Measurements from ENCODE around the gene ADAMTS20. TPM values are rescaled to one million over a fixed set of nuclear protein-coding genes. Genes with fewer than 3 reads are reported as not detected.
"Not testable (repeated sequence)": the region's sequence is repeated elsewhere in the genome, so short reads cannot be mapped to it uniquely, and the experiment has no call there.

ADAMTS20 gene
- total and polyA plus RNA-seq, 7 donors = not detected

DNA sequence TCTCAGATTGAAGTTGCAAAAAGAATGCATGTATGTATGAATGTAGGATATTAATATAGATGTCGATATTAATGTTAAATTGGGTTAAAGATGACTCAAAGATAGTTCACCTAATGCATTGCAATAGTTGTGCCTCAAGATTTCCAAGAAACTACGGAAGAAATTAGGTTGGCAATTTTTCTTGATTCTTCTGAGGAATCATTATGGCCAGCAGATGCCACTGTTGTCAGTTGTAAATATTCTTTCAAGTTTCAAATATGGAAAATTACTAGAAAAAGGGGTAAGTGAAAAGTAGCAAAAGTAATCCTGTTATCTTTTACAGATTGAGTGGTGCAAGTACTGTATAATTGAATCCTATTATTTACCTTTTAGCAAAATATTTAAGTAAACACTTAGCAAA, 202.1 kb downstream of the ADAMTS20 start:
- H3K4me3 ChIP-seq = no peak overlapping the region
- TF ChIP-seq POLR2AphosphoS5 (IDR thresholded peaks at IDR 0.05) (no peak), POLR2A (IDR thresholded peaks at IDR 0.05) (no peak), EP300 (IDR thresholded peaks at IDR 0.05) (no peak)
- TF ChIP-seq, protein P1, sequence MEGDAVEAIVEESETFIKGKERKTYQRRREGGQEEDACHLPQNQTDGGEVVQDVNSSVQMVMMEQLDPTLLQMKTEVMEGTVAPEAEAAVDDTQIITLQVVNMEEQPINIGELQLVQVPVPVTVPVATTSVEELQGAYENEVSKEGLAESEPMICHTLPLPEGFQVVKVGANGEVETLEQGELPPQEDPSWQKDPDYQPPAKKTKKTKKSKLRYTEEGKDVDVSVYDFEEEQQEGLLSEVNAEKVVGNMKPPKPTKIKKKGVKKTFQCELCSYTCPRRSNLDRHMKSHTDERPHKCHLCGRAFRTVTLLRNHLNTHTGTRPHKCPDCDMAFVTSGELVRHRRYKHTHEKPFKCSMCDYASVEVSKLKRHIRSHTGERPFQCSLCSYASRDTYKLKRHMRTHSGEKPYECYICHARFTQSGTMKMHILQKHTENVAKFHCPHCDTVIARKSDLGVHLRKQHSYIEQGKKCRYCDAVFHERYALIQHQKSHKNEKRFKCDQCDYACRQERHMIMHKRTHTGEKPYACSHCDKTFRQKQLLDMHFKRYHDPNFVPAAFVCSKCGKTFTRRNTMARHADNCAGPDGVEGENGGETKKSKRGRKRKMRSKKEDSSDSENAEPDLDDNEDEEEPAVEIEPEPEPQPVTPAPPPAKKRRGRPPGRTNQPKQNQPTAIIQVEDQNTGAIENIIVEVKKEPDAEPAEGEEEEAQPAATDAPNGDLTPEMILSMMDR (IDR thresholded peaks at IDR 0.05) = no peak
- DNase-seq = no peak

DNA sequence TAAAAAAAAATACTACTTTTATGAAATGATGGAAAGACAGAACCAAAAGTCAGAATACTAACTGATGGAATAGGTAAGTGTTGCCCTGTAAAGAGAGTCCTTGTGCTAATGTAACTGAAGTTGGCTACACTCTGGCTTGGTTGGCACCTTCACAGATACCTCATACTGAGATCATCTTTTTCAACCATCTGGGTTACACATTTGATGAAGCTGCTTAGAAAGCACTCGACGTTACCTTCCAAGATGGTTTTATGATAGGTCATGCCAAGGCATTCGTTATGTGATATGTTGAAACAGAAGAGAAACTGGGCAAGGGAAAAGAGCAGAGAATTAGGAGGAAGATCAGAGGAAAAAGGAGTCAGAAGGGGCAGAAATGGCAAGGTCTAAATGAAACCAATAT, 203.8 kb downstream of the ADAMTS20 start:
- Histone ChIP-seq H3K4me3 (no peak overlapping the region), H3K36me3 (no peaks in the 10 kb centered on the region), H3K9me3 (peaks cover 0 to 9% (median 0%) of the 10 kb centered on the region in 4 donors), H3K27me3 (no peaks in the 10 kb centered on the region), H3K27ac (no peak overlapping the region), H3K4me1 (no peaks in the 10 kb centered on the region)
- WGBS, 2 donors = 75 to 86% methylated on average over 3 of the region's 3 CpGs
- DNase-seq = no peak
- intact Hi-C loops (cut with DNase I) = no loop called here
- TF ChIP-seq, protein P1 (IDR thresholded peaks at IDR 0.05) = no peak
- TF ChIP-seq POLR2A (IDR thresholded peaks at IDR 0.05) (no peak), POLR2AphosphoS5 (IDR thresholded peaks at IDR 0.05) (no peak), EP300 (IDR thresholded peaks at IDR 0.05) (no peak)

More for the DNA sequence above, 202.1 kb downstream of the ADAMTS20 start:
- H3K36me3 ChIP-seq = no peaks in the 10 kb centered on the region
- H3K9me3 ChIP-seq = no peaks in the 10 kb centered on the region
- H3K27ac ChIP-seq = no peak overlapping the region
- WGBS, 2 donors = 67 to 77% methylated on average over 2 of the region's 2 CpGs
- H3K27me3 ChIP-seq = no peaks in the 10 kb centered on the region
- intact Hi-C loops (cut with DNase I) = no loop called here
- no peaks in the 10 kb centered on the region for H3K4me1 ChIP-seq

DNA sequence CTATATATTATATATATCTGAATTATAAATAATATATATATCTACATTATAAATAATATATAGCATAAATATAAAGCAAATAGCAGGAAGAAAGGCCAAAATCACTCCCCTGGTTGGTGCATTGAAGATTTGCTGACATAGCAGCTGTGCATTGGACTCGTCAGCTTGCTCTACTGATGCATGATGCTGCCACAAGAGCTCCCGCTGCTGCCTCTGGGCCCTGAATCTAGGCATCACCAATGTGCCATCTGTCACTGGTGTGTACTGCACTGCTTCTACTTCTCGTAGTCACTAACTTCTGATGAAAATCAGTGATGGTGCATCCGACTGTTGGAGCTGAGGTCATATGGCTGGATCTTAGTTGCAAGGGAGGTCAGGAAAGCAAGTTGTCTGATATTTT, 205.0 kb downstream of the ADAMTS20 start:
- Histone ChIP-seq H3K27ac (no peak overlapping the region), H3K27me3 (no peaks in the 10 kb centered on the region), H3K36me3 (no peaks in the 10 kb centered on the region), H3K4me3 (no peak overlapping the region), H3K9me3 (peaks cover 0 to 9% (median 0%) of the 10 kb centered on the region in 4 donors), H3K4me1 (no peaks in the 10 kb centered on the region)
- TF ChIP-seq POLR2A (IDR thresholded peaks at IDR 0.05) (no peak), POLR2AphosphoS5 (IDR thresholded peaks at IDR 0.05) (no peak), EP300 (IDR thresholded peaks at IDR 0.05) (no peak)
- TF ChIP-seq, protein P1 (IDR thresholded peaks at IDR 0.05) = no peak
- 89 to 94% methylated on average over 4 of the region's 4 CpGs for WGBS, 2 donors
- intact Hi-C loops (cut with DNase I) = no loop called here
- DNase-seq = no peak

DNA sequence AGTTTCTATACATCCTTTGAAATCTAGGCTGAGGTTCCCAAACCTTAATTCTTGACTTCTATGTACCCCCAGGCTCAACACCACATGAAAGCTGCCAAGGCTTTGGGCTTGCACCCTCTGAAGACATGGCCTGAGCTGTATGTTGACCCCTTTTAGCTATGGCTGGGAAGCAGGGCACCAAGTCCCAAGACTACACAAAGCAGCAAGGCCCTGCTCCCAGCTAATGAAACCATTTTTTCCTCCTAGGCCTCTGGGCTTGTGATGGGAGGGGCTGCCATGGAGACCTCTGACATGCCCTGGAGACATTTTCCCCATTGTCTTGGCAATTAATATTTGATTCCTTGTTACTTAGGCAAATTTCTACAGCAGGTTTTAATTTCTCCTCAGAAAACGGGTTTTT, 207.0 kb downstream of the ADAMTS20 start:
- Histone ChIP-seq H3K27me3 (no peaks in the 10 kb centered on the region), H3K4me1 (no peaks in the 10 kb centered on the region), H3K27ac (no peak overlapping the region), H3K36me3 (no peaks in the 10 kb centered on the region), H3K4me3 (no peak overlapping the region), H3K9me3 (peaks cover 0 to 9% (median 0%) of the 10 kb centered on the region in 4 donors)
- intact Hi-C loops (cut with DNase I) = no loop called here
- WGBS, 2 donors = 55 to 75% methylated on average over 1 of the region's 1 CpG
- TF ChIP-seq POLR2A (IDR thresholded peaks at IDR 0.05) (no peak), EP300 (IDR thresholded peaks at IDR 0.05) (no peak), POLR2AphosphoS5 (IDR thresholded peaks at IDR 0.05) (no peak)
- TF ChIP-seq, protein P1 (IDR thresholded peaks at IDR 0.05) = no peak
- no peak for DNase-seq

DNA sequence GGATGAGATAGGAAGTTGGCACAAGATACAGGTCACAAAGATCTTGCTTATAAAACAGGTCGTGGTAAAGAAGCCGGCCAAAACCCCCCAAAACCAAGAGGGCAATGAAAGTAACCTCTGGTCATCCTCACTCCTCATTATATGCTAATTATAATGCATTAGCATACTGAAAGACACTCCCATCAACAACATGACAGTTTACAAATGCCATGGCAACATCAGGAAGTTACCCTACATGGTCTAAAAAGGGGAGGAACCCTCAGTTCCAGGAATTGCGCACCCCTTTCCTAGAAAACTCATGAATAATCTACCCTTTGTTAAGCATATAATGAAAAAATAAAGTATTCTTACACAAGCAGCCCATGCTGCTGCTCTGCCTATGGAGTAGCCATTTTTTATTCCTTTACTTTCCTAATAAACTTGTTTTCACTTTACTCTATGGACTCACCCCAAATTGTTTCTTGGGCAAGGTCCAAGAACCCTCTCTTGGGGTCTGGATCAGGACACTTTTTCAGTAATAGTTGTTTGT, 210.2 kb downstream of the ADAMTS20 start:
- H3K36me3 ChIP-seq; H3K4me3 ChIP-seq; H3K9me3 ChIP-seq; intact Hi-C loops (cut with DNase I); DNase-seq; H3K27ac ChIP-seq; H3K27me3 ChIP-seq: not testable (repeated sequence)
- WGBS, 2 donors = 68 to 86% methylated on average over 3 of the region's 3 CpGs
- peaks cover 0 to 14% (median 6%) of the 10 kb centered on the region in 4 donors for H3K4me1 ChIP-seq
